Tibial artery (tissue), 4 donors: ENCODE results near the gene PPARG.

Source experiments
- DNase-seq, 2 donors: peaks; one replicate each; pipeline ENCODE4 v3.0.0-alpha.2; 2019
- H3K27ac ChIP-seq, 2 donors: fragments of 200-600 bp; sonication (generic) in 1 of 2; 1 replicate in 1 of 2; 2 replicates in 1 of 2; pipeline ENCODE4 v1.5.1; 2018 to 2019; ENCODE audit warnings: mild to moderate bottlenecking in 1 of 2
- H3K27me3 ChIP-seq, 2 donors: fragments of 200-600 bp; sonication (generic) in 1 of 2; one replicate each; pipeline versions ENCODE4 v1.5.1 to v1.6.0; 2016 to 2019
- H3K36me3 ChIP-seq, 3 donors: fragments of 200-600 bp; sonication (generic) in 2 of 3; one replicate each; pipeline ENCODE4 v1.5.1; 2016 to 2019; ENCODE audit warnings: mild to moderate bottlenecking in 2 of 3
- H3K4me1 ChIP-seq, 4 donors: fragments of 200-600 bp; sonication (generic) in 2 of 4; 1 replicate in 3 of 4; 2 replicates in 1 of 4; pipeline ENCODE4 v1.5.1; 2016 to 2019
- H3K4me3 ChIP-seq, 2 donors: fragments of 200-600 bp; sonication (generic) in 1 of 2; 1 replicate in 1 of 2; 2 replicates in 1 of 2; pipeline ENCODE4 v1.5.1; 2018 to 2019; ENCODE audit warnings: mild to moderate bottlenecking in 2 of 2
- H3K9me3 ChIP-seq, 3 donors: fragments of 200-600 bp; sonication (generic) in 1 of 3; one replicate each; pipeline ENCODE4 v1.5.1; 2016 to 2019
- CTCF ChIP-seq, 2 experiments: fragments of 200-600 bp in 1 of 2; fragments of 450-650 bp in 1 of 2; IDR thresholded peaks; one replicate each; pipeline ENCODE4 v1.5.1; 2017 to 2019; ENCODE audit warnings: antibody characterized with exemption in 2 of 2, mild to moderate bottlenecking in 1 of 2, moderate library complexity in 1 of 2
- intact Hi-C: fragments of 100-400 bp; cut with DNase I; formaldehyde crosslinking; loops from one replicate; pipeline ENCODE4 v1.15.0; 2023; ENCODE audit warnings: low total_unique reads

Gene PPARG

DNA sequence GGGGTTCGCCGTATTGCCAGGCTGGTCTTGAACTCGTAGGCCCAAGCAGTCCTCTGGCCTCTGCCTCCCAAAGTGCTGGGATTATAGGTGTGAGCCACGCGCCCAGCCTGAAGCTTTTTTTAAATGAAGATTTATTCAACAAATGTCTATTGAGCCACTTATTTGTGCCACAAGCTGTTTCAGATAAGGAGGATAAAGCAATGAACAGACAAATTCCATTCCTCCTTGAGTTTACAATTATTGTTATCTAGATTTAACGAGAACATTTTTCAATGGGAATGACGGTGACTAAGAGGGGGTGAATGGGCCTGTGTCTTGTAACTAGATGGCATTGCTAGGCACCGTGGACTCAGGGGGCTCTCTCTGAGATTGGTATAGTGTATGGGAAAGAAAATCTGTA is 10.2 kb downstream of the PPARG start:
- H3K4me1 ChIP-seq: no peaks in the 10 kb centered on the region
- H3K27me3 ChIP-seq: no peaks in the 10 kb centered on the region
- no peak for TF ChIP-seq CTCF (IDR thresholded peaks at IDR 0.05)
- DNase-seq: no peak
- intact Hi-C loops: no loop called here
- no peaks in the 10 kb centered on the region for H3K36me3 ChIP-seq
- no peak overlapping the region for H3K4me3 ChIP-seq
- H3K9me3 ChIP-seq: no peaks in the 10 kb centered on the region
- H3K27ac ChIP-seq: no peak overlapping the region

- Histone ChIP-seq H3K4me1 (no peaks in the 10 kb centered on the region), H3K9me3 (no peaks in the 10 kb centered on the region), H3K27me3 (no peaks in the 10 kb centered on the region), H3K4me3 (no peak overlapping the region), H3K27ac (no peak overlapping the region), H3K36me3 (no peaks in the 10 kb centered on the region)
- TF ChIP-seq CTCF (IDR thresholded peaks at IDR 0.05): no peak
- intact Hi-C loops: no loop called here
- DNase-seq: no peak
Observed at GRCh38 chr3:12300137-12300536, 11.3 kb downstream of the PPARG start.

GRCh38 chr3:12301031-12301430 is 12.2 kb downstream of the PPARG start:
- Histone ChIP-seq H3K9me3 (no peaks in the 10 kb centered on the region), H3K27me3 (no peaks in the 10 kb centered on the region), H3K36me3 (no peaks in the 10 kb centered on the region), H3K27ac (no peak overlapping the region), H3K4me1 (no peaks in the 10 kb centered on the region), H3K4me3 (no peak overlapping the region)
- intact Hi-C loops: no loop called here
- no peak for TF ChIP-seq CTCF (IDR thresholded peaks at IDR 0.05)
- DNase-seq: no peak

DNA sequence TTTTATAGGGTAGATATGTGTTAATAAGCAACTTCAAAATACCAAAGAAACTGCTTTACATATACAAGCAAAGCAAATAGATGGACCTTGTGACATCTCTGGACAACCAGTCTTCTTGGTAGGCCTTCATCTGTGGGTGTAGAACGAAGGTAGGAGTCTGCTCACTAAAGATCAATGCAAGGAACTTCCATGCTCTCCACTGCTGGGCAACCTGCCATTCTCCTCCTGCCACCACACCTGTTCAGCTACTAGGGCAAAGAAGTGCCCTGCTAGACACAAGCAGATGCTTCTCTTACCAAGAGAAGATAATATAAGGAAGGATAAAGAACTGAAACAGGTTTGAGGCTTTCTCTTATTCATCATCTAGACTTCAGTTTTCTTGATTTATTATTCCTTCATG is 12.6 kb downstream of the PPARG start:
- DNase-seq: no peak

DNA sequence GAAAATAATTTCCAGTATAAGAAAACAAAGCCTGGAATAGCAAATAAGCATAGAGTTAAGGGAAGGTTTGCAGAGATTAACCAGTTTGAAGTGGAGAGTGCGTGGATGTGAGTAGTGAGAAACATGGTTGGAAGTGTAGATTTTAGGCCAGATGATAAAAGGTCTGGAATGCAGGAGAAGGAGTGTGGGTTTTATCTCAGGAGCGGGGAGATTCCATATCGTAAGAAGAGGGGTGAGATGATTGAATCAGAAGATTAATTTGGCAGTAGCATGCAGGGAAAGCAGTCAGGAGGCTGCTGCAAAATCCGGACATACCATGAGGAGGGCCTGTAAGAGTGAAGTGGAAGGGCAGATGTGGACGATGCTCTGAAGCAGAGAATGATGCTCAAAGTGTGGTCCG is 13.7 kb downstream of the PPARG start:
- Histone ChIP-seq H3K27ac (no peak overlapping the region), H3K9me3 (no peaks in the 10 kb centered on the region), H3K4me1 (no peaks in the 10 kb centered on the region), H3K36me3 (no peaks in the 10 kb centered on the region), H3K4me3 (no peak overlapping the region), H3K27me3 (no peaks in the 10 kb centered on the region)
- intact Hi-C loops: no loop called here
- TF ChIP-seq CTCF (IDR thresholded peaks at IDR 0.05): no peak
- no peak for DNase-seq

More for the DNA sequence above, 12.6 kb downstream of the PPARG start:
- intact Hi-C loops: no loop called here
- Histone ChIP-seq H3K27me3 (no peaks in the 10 kb centered on the region), H3K27ac (no peak overlapping the region), H3K4me3 (no peak overlapping the region), H3K36me3 (no peaks in the 10 kb centered on the region), H3K9me3 (no peaks in the 10 kb centered on the region), H3K4me1 (no peaks in the 10 kb centered on the region)
- no peak for TF ChIP-seq CTCF (IDR thresholded peaks at IDR 0.05)

GRCh38 chr3:12303534-12303933 is 14.7 kb downstream of the PPARG start:
- no peaks in the 10 kb centered on the region for H3K4me1 ChIP-seq
- DNase-seq: no peak
- no peaks in the 10 kb centered on the region for H3K36me3 ChIP-seq
- intact Hi-C loops: no loop called here
- no peak overlapping the region for H3K27ac ChIP-seq
- H3K9me3 ChIP-seq: peaks cover 0 to under 1% (median 0%) of the 10 kb centered on the region in 3 donors
- H3K27me3 ChIP-seq: no peaks in the 10 kb centered on the region
- TF ChIP-seq CTCF (IDR thresholded peaks at IDR 0.05): no peak
- H3K4me3 ChIP-seq: no peak overlapping the region
